Stimulated activated CD4-positive, alpha-beta T cell treated with anti-CD3 and anti-CD28 coated beads, Interleukin-2, amount 100 ng/mL, for 24 hours (primary cell): ENCODE measurements around the gene VPS13A.
"Not testable (repeated sequence)": the region's sequence is repeated elsewhere in the genome, so short reads cannot be mapped to it uniquely, and the experiment has no call there.

Experiments used
- DNase-seq, 2 donors: peaks; one replicate each; pipeline ENCODE4 v3.0.0-alpha.2; 2020

VPS13A gene

DNA sequence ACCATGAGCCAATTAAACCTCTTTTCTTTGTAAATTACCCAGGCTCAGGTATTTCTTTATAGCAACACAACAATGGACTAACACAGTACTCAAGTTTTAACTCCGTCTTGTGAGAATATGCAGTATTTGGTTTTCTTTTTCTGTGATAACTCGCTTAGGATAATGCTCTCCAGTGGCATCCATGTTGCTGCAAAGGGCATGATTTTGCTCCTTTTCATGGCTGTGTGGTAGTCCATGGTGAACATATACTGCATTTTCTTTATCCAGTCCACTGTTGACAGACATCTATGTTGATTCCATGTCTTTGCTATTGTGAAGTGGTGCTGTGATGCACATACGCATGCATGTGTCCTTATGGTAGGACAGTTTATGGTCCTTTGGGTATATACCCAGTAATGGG, 10.9 kb downstream of the VPS13A start:
- DNase-seq = no peak

DNA sequence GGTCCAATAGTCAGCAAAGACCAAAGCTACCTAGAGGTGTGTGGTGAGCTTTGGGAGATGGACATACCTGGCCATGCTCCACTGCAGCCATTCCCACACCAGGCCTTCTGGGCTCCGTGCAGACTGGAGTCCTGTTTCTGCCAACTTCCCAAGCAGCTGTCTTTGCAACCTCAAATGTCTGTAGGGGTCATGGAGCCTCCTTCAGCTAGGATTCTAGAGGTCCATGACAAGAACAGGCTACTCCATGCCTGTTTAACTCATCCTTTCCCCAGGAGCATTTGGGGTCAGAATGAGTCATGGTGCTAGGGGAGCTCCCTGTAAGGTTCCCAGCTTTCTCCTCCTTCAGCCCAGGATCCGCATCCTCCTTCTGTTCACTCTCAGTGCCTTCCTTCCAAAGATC, 17.1 kb downstream of the VPS13A start:
- no peak for DNase-seq

DNA sequence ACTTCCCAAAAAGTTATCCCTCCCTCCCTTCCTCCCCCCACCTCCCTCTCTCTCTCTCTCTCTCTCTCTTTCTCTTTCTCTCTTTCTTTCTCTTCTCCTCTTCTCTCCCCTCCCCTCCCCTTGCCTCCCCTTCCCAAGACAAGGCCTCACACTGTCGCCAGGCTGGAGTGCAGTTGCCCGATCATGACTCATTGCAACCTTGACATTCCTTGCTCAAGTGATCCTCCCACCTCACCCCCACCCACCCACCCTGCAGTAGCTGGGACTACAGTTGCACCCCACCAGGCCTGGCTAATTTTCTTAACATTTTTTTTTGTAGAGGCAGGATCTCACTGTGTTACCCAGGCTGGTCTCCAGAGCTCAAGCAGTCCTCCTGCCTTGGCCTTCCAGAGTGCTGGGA, 32.8 kb downstream of the VPS13A start:
- DNase-seq = no peak

GRCh38 chr9:77211561-77211960, 34.2 kb downstream of the VPS13A start:
- no peak for DNase-seq

- no peak for DNase-seq
Observed at GRCh38 chr9:77212801-77213200, 35.5 kb downstream of the VPS13A start.

DNA sequence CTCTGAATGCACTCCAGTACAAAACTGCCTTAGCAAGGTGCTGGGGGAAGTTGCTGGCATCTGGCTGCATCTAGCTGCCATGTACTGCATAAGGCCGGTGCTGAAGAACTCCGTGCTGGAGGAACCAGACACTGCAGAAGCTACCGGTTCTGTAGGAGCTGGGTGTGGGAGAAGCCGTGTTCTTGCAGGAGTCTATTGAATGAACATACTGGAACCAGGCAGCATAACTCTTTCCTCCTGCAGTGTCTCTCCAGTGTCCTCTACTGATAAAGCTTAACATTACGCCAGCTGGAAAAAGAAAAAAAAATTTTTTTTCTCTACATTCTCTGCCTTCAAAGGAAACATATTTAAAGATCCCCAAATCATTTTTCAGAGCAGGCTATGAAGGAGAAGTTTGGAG, 38.5 kb downstream of the VPS13A start:
- no peak for DNase-seq

- no peak for DNase-seq
Observed at GRCh38 chr9:77218612-77219011, 41.3 kb downstream of the VPS13A start.

DNA sequence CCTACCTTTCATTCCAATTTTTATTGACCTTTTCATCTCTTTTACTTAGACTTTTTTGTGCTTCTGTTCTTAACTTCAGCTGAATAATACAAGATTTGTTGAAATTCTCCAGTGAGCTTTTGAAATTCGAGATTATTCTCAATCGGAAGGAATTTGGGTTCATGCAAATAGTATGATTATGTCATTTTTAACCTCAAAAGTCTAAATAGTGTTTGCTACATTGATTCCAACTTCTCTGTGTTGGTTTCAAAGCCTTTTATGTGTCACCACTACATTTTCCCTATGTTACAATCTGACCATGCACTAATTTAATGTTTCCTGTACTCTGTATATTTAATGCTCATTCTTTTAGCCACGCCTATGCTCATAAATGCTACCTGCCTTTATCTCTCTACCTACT, 44.1 kb downstream of the VPS13A start:
- no peak for DNase-seq

DNA sequence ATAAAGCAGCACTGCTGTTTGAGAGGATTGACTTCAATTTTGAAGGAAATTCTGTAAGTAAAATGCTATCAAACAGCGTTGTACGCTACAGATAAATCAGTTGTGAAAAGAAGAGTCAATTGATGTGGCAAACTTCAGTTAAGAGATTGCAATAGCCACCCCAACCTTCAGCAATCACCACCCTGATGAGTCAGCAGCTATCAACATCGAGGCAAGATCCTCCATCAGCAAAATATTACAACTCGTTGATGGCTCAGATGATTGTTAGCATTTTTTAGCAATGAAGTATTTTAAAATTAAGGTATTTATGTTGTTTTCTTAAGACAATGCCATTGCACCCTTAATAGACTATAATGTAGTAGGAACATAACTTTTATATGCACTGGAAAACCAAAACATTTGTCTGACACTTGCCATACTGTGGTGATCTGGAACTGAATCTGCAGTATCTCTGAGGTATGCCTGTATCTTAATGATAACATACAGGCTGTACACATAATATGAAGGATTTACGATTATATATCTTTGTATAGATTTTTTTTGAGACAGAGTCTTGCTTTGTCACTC, 47.5 kb downstream of the VPS13A start:
- DNase-seq = no peak

- no peak for DNase-seq
Observed at GRCh38 chr9:77236693-77237092, 59.4 kb downstream of the VPS13A start.

DNA sequence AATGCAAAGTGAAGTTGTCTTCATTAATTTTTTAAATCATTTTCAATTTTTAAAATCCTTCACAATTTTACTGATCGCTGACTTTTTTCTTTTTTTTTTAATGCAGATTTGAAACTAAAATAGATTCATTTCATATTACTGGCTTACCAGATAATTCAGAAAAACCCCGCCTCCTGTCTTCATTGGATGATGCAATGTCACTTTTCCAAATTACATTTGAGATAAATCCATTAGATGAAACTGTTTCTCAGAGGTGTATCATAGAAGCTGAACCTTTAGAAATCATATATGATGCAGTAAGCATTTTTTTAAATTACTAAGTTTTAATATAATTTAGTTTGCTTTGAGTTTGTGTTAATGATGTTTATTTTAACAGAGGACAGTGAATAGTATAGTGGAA, 60.6 kb downstream of the VPS13A start:
- no peak for DNase-seq

- DNase-seq = no peak
Observed at GRCh38 chr9:77251050-77251449, 73.7 kb downstream of the VPS13A start.

GRCh38 chr9:77257275-77257674, 79.9 kb downstream of the VPS13A start:
- no peak for DNase-seq

DNA sequence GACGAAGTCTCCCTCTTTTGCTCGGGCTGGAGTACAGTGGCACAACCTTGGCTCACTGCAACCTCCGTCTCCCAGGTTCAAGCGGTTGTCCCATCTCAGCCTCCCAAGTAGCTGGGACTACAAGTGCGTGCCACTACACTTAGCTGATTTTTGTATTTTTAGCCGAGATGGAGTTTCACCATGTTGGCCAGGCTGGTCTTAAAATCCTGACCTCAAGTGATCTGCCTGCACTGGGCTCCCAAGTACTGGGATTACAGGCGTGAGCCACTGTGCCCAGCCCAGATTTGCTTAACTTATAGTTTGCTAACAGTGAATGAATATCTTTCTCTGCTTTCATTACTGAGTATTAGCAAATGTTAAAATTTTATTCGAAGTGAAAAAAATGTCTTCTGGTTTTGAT, 84.3 kb downstream of the VPS13A start:
- DNase-seq = no peak

DNA sequence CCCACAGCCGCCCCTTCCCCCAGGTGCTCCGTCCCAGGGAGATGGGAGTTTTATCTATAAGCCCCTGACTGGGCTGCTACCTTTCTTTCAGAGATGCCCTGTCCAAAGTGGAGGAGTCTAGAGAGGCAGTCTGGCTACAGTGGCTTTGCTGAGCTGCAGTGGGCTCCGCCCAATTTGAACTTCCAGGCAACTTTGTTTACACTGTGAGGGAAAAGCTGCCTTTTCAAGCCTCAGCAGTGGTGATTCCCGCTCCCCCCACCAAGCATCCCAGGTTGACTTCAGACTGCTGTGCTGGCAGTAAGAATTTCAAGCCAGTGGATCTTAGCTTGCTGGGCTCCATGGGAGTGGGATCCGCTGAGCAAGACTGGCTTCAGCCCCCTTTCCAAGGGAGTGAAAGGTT, 90.4 kb downstream of the VPS13A start:
- not testable (repeated sequence) for DNase-seq

- DNase-seq = no peak
Observed at GRCh38 chr9:77271023-77271690, 93.8 kb downstream of the VPS13A start.

- no peak for DNase-seq
Observed at GRCh38 chr9:77276799-77277198, 99.5 kb downstream of the VPS13A start.

- no peak for DNase-seq
Observed at GRCh38 chr9:77277719-77278118, 100.4 kb downstream of the VPS13A start.

GRCh38 chr9:77283991-77284390, 106.7 kb downstream of the VPS13A start:
- no peak for DNase-seq

DNA sequence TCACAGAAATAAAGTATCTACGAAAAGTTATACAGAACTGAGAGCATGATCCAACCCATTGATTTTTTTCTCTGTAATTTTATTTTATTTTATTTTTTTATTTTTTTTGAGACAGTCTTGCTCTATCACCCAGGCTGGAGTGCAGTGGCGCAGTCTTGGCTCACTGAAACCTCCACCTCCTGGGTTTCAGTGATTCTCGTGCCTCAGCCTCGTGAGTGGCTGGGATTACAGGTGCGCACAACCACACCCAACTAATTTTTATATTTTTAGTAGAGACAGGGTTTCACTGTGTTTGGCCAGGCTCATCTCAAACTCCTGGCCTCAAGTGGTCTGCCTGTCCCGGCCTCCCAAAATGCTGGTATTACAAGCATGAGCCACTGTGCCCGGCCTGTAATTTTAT, 107.3 kb downstream of the VPS13A start:
- no peak for DNase-seq

GRCh38 chr9:77290373-77290772, 113.0 kb downstream of the VPS13A start:
- no peak for DNase-seq

DNA sequence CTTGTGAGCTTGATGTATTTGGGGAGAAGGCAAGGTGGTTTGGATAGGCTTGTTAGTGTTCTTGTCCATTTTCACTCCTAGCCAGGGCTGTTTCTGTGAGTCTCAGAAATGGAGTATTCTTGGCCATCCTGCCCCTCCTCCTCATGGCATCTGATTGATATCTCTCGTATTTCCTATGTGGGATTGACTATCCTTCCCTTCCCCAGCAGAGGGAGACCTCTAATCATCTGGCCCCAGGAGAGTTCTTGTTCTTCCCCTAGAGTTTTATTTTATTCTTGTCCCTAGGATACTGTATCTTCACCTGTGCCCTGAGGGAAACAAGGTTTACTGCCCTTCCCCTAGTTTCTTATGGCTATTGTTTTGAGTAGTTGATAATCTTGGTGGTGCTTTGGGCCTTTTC, 114.4 kb downstream of the VPS13A start:
- no peak for DNase-seq

GRCh38 chr9:77293949-77294348, 116.6 kb downstream of the VPS13A start:
- no peak for DNase-seq

- no peak for DNase-seq
Observed at GRCh38 chr9:77304543-77304942, 127.2 kb downstream of the VPS13A start.
